ENCODE data around the gene MS4A2. TPM values are rescaled to one million over a fixed set of nuclear protein-coding genes. Genes with fewer than 3 reads are reported as not detected.

The MS4A2 gene
- total RNA-seq, 1 experiment from 2014 or later, result not detected

DNA sequence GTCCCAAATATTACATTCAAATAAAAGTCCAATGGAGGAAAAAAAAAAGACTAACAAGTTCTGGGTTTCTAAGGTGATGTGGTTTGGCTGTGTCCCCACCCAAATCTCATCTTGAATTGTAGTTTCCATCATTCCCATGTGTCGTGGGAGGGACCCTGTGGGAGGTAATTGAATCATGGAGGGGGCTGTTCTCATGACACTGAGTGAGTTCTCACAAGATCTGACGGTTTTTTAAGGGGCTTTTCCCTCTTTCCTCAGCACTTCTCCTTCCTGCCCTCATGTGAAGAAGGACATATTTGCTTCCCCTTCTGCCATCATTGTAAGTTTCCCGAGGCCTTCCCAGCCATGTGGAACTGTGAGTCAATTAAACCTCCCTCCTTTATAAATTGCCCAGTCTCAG lies 7.9 kb upstream of the MS4A2 start:
- ATAC-seq, result no peak
- BruUV-seq (replicated peaks), result no TSS peak
- CTCF ChIA-PET, result no interaction called here

DNA sequence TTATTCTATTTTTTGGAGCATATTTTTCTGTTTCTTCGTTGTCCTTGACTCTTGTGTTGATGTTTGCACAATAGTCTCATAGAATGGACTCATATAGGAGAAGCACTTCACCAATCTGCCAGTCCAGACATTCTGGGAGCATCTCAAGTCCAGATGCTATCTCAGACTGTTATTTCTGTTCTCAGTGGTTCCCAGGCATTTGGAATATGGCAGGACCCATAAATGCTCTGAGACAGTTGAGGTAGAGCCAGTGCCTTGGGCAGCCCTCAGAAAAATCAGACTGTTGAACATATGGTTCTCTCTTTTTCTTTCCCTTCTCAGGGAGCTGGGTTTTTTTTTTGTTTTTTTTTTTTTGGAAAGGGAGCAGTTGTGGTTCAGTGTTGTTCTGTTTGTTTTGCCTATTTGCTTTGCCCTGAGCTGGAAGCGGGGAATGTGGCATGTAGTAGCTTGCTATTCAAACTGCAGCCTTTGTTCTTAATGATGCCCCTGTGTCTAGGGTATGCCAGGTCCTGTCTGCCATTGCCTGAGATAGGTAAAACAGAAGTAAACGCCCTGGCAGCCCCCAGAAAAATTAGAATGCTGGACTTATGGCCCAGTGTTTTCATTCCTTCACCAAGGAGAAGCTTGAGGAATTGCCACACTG lies 3.7 kb upstream of the MS4A2 start:
- H3K36me3 ChIP-seq (ENCODE audit: low read depth, low read length), result no peaks in the 10 kb centered on the region
- H3K4me1 ChIP-seq (ENCODE audit: insufficient read depth, low read length), result 0 out of 2 replicates have a peak, but pooled peaks cover 3% of the 10 kb centered on the region
- no peak for TF ChIP-seq EZH2 (IDR thresholded peaks at IDR 0.05; ENCODE audit: low read length, unreplicated experiment)
- no peak for TF ChIP-seq EZH2phosphoT487 (IDR thresholded peaks at IDR 0.05; ENCODE audit: borderline replicate concordance, low read length)
- TF ChIP-seq, protein P1, sequence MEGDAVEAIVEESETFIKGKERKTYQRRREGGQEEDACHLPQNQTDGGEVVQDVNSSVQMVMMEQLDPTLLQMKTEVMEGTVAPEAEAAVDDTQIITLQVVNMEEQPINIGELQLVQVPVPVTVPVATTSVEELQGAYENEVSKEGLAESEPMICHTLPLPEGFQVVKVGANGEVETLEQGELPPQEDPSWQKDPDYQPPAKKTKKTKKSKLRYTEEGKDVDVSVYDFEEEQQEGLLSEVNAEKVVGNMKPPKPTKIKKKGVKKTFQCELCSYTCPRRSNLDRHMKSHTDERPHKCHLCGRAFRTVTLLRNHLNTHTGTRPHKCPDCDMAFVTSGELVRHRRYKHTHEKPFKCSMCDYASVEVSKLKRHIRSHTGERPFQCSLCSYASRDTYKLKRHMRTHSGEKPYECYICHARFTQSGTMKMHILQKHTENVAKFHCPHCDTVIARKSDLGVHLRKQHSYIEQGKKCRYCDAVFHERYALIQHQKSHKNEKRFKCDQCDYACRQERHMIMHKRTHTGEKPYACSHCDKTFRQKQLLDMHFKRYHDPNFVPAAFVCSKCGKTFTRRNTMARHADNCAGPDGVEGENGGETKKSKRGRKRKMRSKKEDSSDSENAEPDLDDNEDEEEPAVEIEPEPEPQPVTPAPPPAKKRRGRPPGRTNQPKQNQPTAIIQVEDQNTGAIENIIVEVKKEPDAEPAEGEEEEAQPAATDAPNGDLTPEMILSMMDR (conservative IDR thresholded peaks at IDR 0.05; ENCODE audit: low read depth, low read length), result no peak
- no peak overlapping the region for H2AFZ ChIP-seq (ENCODE audit: low read length)
- CTCF ChIA-PET, result no interaction called here
- DNase-seq (peak; percentile 15), ATAC-seq (no peak)
- no peak overlapping the region for H3K4me2 ChIP-seq (ENCODE audit: low read length)
- H3K9me3 ChIP-seq (ENCODE audit: low read length), result no peaks in the 10 kb centered on the region
- no peaks in the 10 kb centered on the region for H3K27me3 ChIP-seq (ENCODE audit: low read length)
- H3K9me2 ChIP-seq (replicated peaks; ENCODE audit: low read length), result no peaks in the 10 kb centered on the region
- H3K4me3 ChIP-seq (ENCODE audit: low read length), result no peak overlapping the region
- no peaks in the 10 kb centered on the region for H3K79me2 ChIP-seq (ENCODE audit: low read length)
- H3F3A ChIP-seq (ENCODE audit: low read length, unreplicated experiment), result no peaks in the 10 kb centered on the region
- H4K20me1 ChIP-seq (ENCODE audit: low read length), result no peaks in the 10 kb centered on the region
- POLR2A ChIA-PET (ENCODE audit: unreplicated experiment), result no interaction called here
- no TSS peak for BruUV-seq (replicated peaks)
- H3K9ac ChIP-seq (ENCODE audit: low read length), result no peak overlapping the region
- intact Hi-C loops (cut with micrococcal nuclease), result no loop called here
- H3K27ac ChIP-seq (ENCODE audit: low read length), result no peak overlapping the region

More for the DNA sequence above, 7.9 kb upstream of the MS4A2 start:
- H3F3A ChIP-seq (ENCODE audit: low read length, unreplicated experiment), result no peaks in the 10 kb centered on the region
- H3K27ac ChIP-seq (ENCODE audit: low read length), result no peak overlapping the region
- no peaks in the 10 kb centered on the region for H3K27me3 ChIP-seq (ENCODE audit: low read length)
- H3K9me3 ChIP-seq (ENCODE audit: low read length), result no peaks in the 10 kb centered on the region
- H3K4me2 ChIP-seq (ENCODE audit: low read length), result no peak overlapping the region
- H4K20me1 ChIP-seq (ENCODE audit: low read length), result no peaks in the 10 kb centered on the region
- no peaks in the 10 kb centered on the region for H3K36me3 ChIP-seq (ENCODE audit: low read depth, low read length)
- DNase-seq, result no peak
- POLR2A ChIA-PET (ENCODE audit: unreplicated experiment), result no interaction called here
- H3K9me2 ChIP-seq (replicated peaks; ENCODE audit: low read length), result no peaks in the 10 kb centered on the region
- H3K4me3 ChIP-seq (ENCODE audit: low read length), result no peak overlapping the region
- H2AFZ ChIP-seq (ENCODE audit: low read length), result no peak overlapping the region
- intact Hi-C loops (cut with micrococcal nuclease), result no loop called here
- no peak overlapping the region for H3K9ac ChIP-seq (ENCODE audit: low read length)
- TF ChIP-seq, protein P1 (conservative IDR thresholded peaks at IDR 0.05; ENCODE audit: low read depth, low read length), result no peak
- no peak for TF ChIP-seq EZH2phosphoT487 (IDR thresholded peaks at IDR 0.05; ENCODE audit: borderline replicate concordance, low read length)
- no peak for TF ChIP-seq EZH2 (IDR thresholded peaks at IDR 0.05; ENCODE audit: low read length, unreplicated experiment)
- H3K4me1 ChIP-seq (ENCODE audit: insufficient read depth, low read length), result 0 out of 2 replicates have a peak, but pooled peaks cover 3% of the 10 kb centered on the region
- H3K79me2 ChIP-seq (ENCODE audit: low read length), result no peaks in the 10 kb centered on the region

GRCh38 chr11:60085909-60086308 lies 2.6 kb upstream of the MS4A2 start:
- Histone ChIP-seq H3K4me1 (ENCODE audit: insufficient read depth, low read length) (0 out of 2 replicates have a peak, but pooled peaks cover 3% of the 10 kb centered on the region), H3F3A (ENCODE audit: low read length, unreplicated experiment) (no peaks in the 10 kb centered on the region), H3K79me2 (ENCODE audit: low read length) (no peaks in the 10 kb centered on the region), H3K27me3 (ENCODE audit: low read length) (no peaks in the 10 kb centered on the region), H2AFZ (ENCODE audit: low read length) (no peak overlapping the region), H3K36me3 (ENCODE audit: low read depth, low read length) (no peaks in the 10 kb centered on the region), H3K9me3 (ENCODE audit: low read length) (no peaks in the 10 kb centered on the region), H3K9ac (ENCODE audit: low read length) (no peak overlapping the region), H3K4me3 (ENCODE audit: low read length) (no peak overlapping the region), H4K20me1 (ENCODE audit: low read length) (no peaks in the 10 kb centered on the region), H3K9me2 (replicated peaks; ENCODE audit: low read length) (no peaks in the 10 kb centered on the region), H3K4me2 (ENCODE audit: low read length) (no peak overlapping the region), H3K27ac (ENCODE audit: low read length) (no peak overlapping the region)
- ChIA-PET POLR2A (ENCODE audit: unreplicated experiment) (no interaction called here), CTCF (no interaction called here)
- intact Hi-C loops (cut with micrococcal nuclease), result no loop called here
- TF ChIP-seq, protein P1 (conservative IDR thresholded peaks at IDR 0.05; ENCODE audit: low read depth, low read length), result no peak
- no peak for TF ChIP-seq EZH2 (IDR thresholded peaks at IDR 0.05; ENCODE audit: low read length, unreplicated experiment)
- TF ChIP-seq EZH2phosphoT487 (IDR thresholded peaks at IDR 0.05; ENCODE audit: borderline replicate concordance, low read length), result no peak
- BruUV-seq (replicated peaks), result no TSS peak
- ATAC-seq (no peak), DNase-seq (no peak)
